ENCODE data around the gene GALNT17.

DNA sequence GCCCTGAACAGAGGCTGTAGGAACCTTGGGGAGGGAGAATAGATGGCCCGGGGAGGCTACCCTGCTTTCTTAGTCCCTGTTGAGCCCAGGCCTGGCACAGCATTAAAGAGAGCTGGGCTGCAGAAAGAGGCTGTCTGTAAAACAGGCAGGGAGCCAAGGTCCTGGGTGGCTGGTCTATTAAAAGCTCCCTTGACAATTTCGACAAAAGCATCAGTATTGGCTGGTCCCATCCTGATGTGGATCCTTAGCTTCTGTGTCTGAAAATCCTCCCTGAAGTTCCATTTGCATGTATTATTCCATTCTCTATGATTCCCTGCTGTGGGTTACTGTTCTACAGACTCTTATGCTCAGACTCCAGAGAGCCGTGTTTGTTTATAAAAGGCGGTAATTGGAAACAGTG is 158.5 kb downstream of the GALNT17 start:
- TF ChIP-seq, protein P1, sequence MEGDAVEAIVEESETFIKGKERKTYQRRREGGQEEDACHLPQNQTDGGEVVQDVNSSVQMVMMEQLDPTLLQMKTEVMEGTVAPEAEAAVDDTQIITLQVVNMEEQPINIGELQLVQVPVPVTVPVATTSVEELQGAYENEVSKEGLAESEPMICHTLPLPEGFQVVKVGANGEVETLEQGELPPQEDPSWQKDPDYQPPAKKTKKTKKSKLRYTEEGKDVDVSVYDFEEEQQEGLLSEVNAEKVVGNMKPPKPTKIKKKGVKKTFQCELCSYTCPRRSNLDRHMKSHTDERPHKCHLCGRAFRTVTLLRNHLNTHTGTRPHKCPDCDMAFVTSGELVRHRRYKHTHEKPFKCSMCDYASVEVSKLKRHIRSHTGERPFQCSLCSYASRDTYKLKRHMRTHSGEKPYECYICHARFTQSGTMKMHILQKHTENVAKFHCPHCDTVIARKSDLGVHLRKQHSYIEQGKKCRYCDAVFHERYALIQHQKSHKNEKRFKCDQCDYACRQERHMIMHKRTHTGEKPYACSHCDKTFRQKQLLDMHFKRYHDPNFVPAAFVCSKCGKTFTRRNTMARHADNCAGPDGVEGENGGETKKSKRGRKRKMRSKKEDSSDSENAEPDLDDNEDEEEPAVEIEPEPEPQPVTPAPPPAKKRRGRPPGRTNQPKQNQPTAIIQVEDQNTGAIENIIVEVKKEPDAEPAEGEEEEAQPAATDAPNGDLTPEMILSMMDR (conservative IDR thresholded peaks at IDR 0.05) = no peak
- TF ChIP-seq EZH2 (IDR thresholded peaks at IDR 0.05; ENCODE audit: low read depth) = no peak
